HG03378 (cell line): ENCODE results near the gene VEPH1.

Experiments
- ATAC-seq: cut with Tn5 transposase; IDR thresholded peaks from one replicate; pipeline ENCODE4 v1.9.1; 2021; ENCODE audit warnings: mild to moderate bottlenecking, moderate library complexity; ENCODE audit not compliant: unreplicated experiment

The VEPH1 gene

DNA sequence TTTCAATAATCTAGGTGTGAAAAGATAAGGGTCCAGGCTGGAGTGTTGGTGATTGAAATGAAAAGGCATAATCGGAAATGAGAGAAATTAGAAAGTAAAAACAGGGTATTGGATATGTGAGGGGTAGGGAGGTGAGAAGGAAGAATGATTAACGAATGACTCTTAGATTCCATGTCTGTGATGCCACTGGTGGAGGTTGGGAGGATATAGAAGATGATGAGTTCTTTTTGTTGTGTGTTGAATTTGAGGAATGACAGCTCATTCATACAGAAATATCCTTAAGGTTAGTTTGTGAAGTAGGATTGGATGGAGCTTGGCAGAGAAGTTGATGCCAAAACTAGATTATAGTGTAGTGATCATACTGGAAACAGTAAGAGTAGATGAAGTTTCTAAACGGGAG lies 271.1 kb downstream of the VEPH1 start:
- ATAC-seq, result no peak

DNA sequence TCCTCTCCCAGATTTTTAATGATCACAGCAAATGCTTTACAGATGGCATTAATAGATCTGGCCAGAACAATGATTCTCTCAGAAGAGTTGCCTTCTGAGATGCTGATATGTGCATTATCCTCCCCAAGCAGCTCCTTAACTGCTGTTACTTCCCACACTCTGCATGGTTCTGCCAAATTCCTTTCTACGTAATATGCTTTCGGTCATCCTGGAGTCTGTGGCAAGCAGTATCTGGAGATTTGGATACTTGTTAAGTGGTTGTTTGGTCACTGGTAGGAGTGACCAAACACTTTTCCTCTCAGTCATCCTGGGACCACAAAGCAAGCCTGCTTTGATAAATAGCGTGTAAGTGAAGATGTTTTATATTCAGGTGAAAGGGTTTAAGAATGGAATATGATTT lies 272.1 kb downstream of the VEPH1 start:
- ATAC-seq, result no peak

- no peak for ATAC-seq
Measured at GRCh38 chr3:157226173-157226847, 276.9 kb downstream of the VEPH1 start.

GRCh38 chr3:157225001-157225400 lies 278.2 kb downstream of the VEPH1 start:
- no peak for ATAC-seq

DNA sequence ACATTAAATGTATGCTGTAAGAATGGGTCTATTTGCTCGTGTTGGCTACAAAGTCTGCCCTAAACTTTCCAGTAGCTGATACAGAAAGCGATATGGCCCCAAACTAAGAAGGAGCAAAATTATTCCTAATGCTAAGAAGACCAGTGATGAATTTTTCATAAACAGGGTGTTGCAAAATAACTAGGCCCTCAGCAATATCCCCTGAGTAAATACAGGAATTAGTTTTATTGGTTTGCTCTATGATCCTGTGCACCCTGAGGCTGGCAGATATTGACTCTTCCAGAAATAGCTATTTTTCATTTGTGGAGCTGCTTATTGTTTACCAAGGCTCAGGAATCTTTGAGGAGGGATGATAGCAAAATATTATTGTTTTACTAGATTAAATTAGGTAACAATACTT lies 282.3 kb downstream of the VEPH1 start:
- ATAC-seq, result no peak

DNA sequence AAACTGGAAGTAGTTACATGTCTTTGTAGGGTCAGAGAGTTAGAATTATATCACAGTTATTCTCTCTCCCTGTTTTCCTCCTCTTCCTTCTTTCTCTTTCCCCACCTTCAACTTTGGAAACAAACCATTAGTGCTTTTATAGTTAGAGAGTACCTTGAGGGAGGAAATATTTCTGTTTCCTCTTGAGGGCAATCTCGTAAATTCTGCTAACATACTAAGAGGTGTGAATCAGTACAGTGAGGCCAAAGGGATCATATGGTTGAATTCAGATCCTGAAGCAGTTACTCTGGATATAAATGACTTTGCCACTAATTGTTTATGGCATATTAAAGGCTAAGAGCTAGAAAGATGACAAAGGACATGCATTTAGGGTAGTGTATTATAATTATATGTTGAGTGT lies 283.0 kb downstream of the VEPH1 start:
- ATAC-seq, result no peak

- ATAC-seq, result no peak
Measured at GRCh38 chr3:157219215-157219614, 284.0 kb downstream of the VEPH1 start.
